T47D (cell line): ENCODE results near the gene FUT8.
A peak's percentile ranks its signal among the peaks of the same experiment; 100 is the strongest.
"Not testable (repeated sequence)": the region's sequence is repeated elsewhere in the genome, so short reads cannot be mapped to it uniquely, and the experiment has no call there.

Experiments used
- DNase-seq, 2 experiments: peaks; one replicate each; pipeline versions ENCODE4 v3.0.0 to v3.0.0-alpha.2; 2011 to 2012; ENCODE audit warnings: low read depth in 1 of 2, low spot score in 1 of 2
- JUND ChIP-seq: IDR thresholded peaks from 2 replicates; pipeline ENCODE4 v1.6.1; 2012; ENCODE audit warnings: low read depth
- in situ Hi-C: cut with HindIII; loops from 2 replicates; pipeline ENCODE4 v1.10.0; 2016; ENCODE audit warnings: low sequenced_read_pairs, low pct_unique_long_range_greater_than_20kb

The FUT8 gene

GRCh38 chr14:65439117-65439516 is 26.6 kb downstream of the FUT8 start:
- peak in 1 of 2 experiments; percentile 44 for DNase-seq
- no peak for TF ChIP-seq JUND
- in situ Hi-C loops = no loop called here

DNA sequence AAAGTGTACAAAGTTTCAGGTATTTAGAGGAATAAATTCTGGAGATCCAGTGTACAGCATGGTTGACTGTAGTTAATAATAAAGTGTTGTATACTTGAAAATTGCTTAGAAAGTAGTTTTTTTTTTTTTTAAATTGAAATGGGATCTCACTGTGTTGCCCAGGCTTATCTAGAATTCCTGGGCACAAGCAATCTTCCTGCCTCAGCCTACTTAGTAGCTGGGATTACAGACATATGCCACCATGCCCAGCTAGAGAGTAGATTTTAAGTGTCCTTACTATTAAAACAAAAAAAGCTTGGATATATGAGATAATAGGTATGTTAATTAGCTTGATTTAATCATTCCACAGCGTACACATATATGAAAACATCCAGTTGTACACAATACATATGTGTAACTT is 27.7 kb downstream of the FUT8 start:
- in situ Hi-C loops = no loop called here
- DNase-seq = no peak
- TF ChIP-seq JUND = no peak

GRCh38 chr14:65444230-65444629 is 31.7 kb downstream of the FUT8 start:
- in situ Hi-C loops = no loop called here
- no peak for DNase-seq
- TF ChIP-seq JUND = no peak

GRCh38 chr14:65446159-65446558 is 33.6 kb downstream of the FUT8 start:
- no peak for TF ChIP-seq JUND
- in situ Hi-C loops = no loop called here

GRCh38 chr14:65449647-65450046 is 37.1 kb downstream of the FUT8 start:
- DNase-seq = no peak
- TF ChIP-seq JUND = no peak
- in situ Hi-C loops = no loop called here

More at GRCh38 chr14:65446159-65446558, 33.6 kb downstream of the FUT8 start:
- DNase-seq = no peak

GRCh38 chr14:65453807-65454480 is 41.4 kb downstream of the FUT8 start:
- in situ Hi-C loops = no loop called here
- DNase-seq = no peak
- TF ChIP-seq JUND = no peak

DNA sequence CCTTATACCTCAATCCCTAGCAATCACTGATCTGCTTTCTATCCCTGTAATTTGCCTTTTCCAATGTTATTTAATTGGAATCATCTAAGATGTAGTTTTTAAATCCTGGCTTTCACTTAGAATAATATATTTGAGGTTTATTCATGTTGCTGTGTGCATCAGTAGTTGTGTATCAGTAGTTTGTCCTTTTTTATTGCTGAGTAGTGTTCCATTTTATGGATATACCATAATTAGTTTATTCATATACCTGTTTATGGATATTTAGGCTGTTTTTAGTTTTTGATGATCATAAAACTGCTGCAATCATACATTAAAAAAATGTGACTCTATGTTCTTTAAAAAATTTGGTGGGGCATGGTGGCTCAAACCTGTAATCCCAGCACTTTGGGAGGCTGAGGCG is 43.7 kb downstream of the FUT8 start:
- no peak for DNase-seq
- in situ Hi-C loops = no loop called here
- TF ChIP-seq JUND = no peak

DNA sequence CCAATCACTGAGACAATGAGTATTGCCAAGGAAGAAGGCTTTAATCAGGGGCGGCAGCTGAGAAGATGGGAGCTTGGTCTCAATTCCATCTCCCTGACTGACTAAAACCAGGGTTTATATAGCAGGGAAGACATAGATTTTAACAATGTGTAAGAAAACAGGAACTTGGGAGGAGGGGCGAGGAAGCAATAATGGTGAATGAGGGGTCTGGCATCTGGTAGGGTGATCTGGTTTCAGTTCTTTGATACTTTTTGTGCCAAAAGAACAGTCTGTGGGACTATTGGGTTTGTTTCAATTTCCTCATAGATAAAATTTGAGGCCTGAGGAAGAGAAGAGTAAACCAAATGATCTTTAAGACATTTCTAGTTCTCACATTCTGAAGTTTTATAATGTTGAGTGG is 49.2 kb downstream of the FUT8 start:
- no peak for DNase-seq
- TF ChIP-seq JUND = no peak
- in situ Hi-C loops = no loop called here

GRCh38 chr14:65462411-65462810 is 49.9 kb downstream of the FUT8 start:
- DNase-seq = no peak
- no peak for TF ChIP-seq JUND
- in situ Hi-C loops = no loop called here

- in situ Hi-C loops = no loop called here
- TF ChIP-seq JUND = no peak
- no peak for DNase-seq
These were observed 53.1 kb downstream of the FUT8 start for GRCh38 chr14:65465584-65465983.

GRCh38 chr14:65467926-65468325 is 55.4 kb downstream of the FUT8 start:
- in situ Hi-C loops = not testable (repeated sequence)

GRCh38 chr14:65469903-65470302 is 57.4 kb downstream of the FUT8 start:
- DNase-seq = no peak
- no peak for TF ChIP-seq JUND
- in situ Hi-C loops = no loop called here

More at GRCh38 chr14:65467926-65468325, 55.4 kb downstream of the FUT8 start:
- DNase-seq = peak in 1 of 2 experiments; percentile 32

GRCh38 chr14:65470404-65470880 is 57.9 kb downstream of the FUT8 start:
- in situ Hi-C loops = no loop called here
- no peak for DNase-seq
- TF ChIP-seq JUND = no peak
